ENCODE results near the gene SURF2.

The SURF2 gene

GRCh38 chr9:133339641-133340040, 16.7 kb upstream of the SURF2 start:
- no peak for DNase-seq

GRCh38 chr9:133340256-133340655, 16.1 kb upstream of the SURF2 start:
- no peak for DNase-seq

- DNase-seq: no peak
Observed at GRCh38 chr9:133340916-133341315, 15.4 kb upstream of the SURF2 start.

GRCh38 chr9:133341369-133342068, 14.8 kb upstream of the SURF2 start:
- no peak for DNase-seq

GRCh38 chr9:133342069-133342406, 14.3 kb upstream of the SURF2 start:
- peak in 1 of 2 experiments; percentile 19 for DNase-seq

- DNase-seq: peak; percentile 38 to 69
Observed at GRCh38 chr9:133342570-133342969, 13.8 kb upstream of the SURF2 start.

- no peak for DNase-seq
Observed at GRCh38 chr9:133344071-133344470, 12.3 kb upstream of the SURF2 start.

- no peak for DNase-seq
Observed at GRCh38 chr9:133344979-133345378, 11.4 kb upstream of the SURF2 start.

GRCh38 chr9:133345596-133345995, 10.8 kb upstream of the SURF2 start:
- no peak for DNase-seq

- DNase-seq: no peak
Observed at GRCh38 chr9:133346021-133346785, 10.1 kb upstream of the SURF2 start.

GRCh38 chr9:133347515-133347984, 8.8 kb upstream of the SURF2 start:
- peak in 1 of 2 experiments; percentile 45 for DNase-seq

- peak; percentile 91 to 96 for DNase-seq
Observed at GRCh38 chr9:133347985-133348717, 8.2 kb upstream of the SURF2 start, which contains the start of the genes MED22 and RPL7A. TSS of gene MED22 (minus strand) at chr9:133348131. CDS start at chr9:133346662, 1,469 bp downstream. TSS of gene RPL7A (plus strand) at chr9:133348218. CDS start at chr9:133348244, 26 bp downstream.

GRCh38 chr9:133348718-133349573, 7.4 kb upstream of the SURF2 start:
- DNase-seq: no peak

GRCh38 chr9:133349965-133350616, 6.3 kb upstream of the SURF2 start:
- DNase-seq: no peak

- no peak for DNase-seq
Observed at GRCh38 chr9:133351526-133351907, 4.8 kb upstream of the SURF2 start.

GRCh38 chr9:133351908-133352634, 4.3 kb upstream of the SURF2 start:
- DNase-seq: peak in 1 of 2 experiments; percentile 72

GRCh38 chr9:133352635-133353340, 3.6 kb upstream of the SURF2 start:
- DNase-seq: peak in 1 of 2 experiments; percentile 38

GRCh38 chr9:133353548-133353947, 2.8 kb upstream of the SURF2 start:
- no peak for DNase-seq

- peak in 1 of 2 experiments; percentile 38 for DNase-seq
Observed at GRCh38 chr9:133354766-133355165, 1.6 kb upstream of the SURF2 start.

GRCh38 chr9:133355881-133356357, 431 bp upstream of the SURF2 start:
- peak in 1 of 2 experiments; percentile 40 for DNase-seq

Data from NCI-H524 (cell line).